HepG2 (cell line): Measurements from ENCODE around the gene DNPEP. TPM values are rescaled to one million over a fixed set of nuclear protein-coding genes. Genes with fewer than 3 reads are reported as not detected.
A peak's percentile ranks its signal among the peaks of the same experiment; 100 is the strongest.

Experiments
- CBFB ChIP-seq: sonication (generic); formaldehyde crosslinking; IDR thresholded peaks from 2 replicates; pipeline ENCODE4 v1.4.0; 2020; ENCODE audit warnings: missing genetic modification reagents
- MED1 ChIP-seq: sonication (generic); formaldehyde crosslinking; IDR thresholded peaks from 2 replicates; pipeline ENCODE4 v1.4.0; 2020; ENCODE audit warnings: missing genetic modification reagents
- NBN ChIP-seq: fragments of 450-650 bp; conservative IDR thresholded peaks from 2 replicates; pipeline ENCODE4 v1.6.1; 2017
- NPAS2 ChIP-seq: sonication (generic); formaldehyde crosslinking; IDR thresholded peaks from 2 replicates; pipeline ENCODE4 v1.8.0; 2022; ENCODE audit warnings: mild to moderate bottlenecking, missing genetic modification reagents, borderline replicate concordance
- TFE3 ChIP-seq: IDR thresholded peaks from 2 replicates; pipeline ENCODE4 v1.6.1; 2016
- ZBTB14 ChIP-seq: sonication (generic); formaldehyde crosslinking; IDR thresholded peaks from 2 replicates; pipeline ENCODE4 v1.4.0; 2020; ENCODE audit warnings: missing genetic modification reagents
- ZBTB20 ChIP-seq: sonication (generic); formaldehyde crosslinking; IDR thresholded peaks from 2 replicates; pipeline ENCODE4 v1.8.1; 2023; ENCODE audit warnings: missing genetic modification reagents, low read depth, mild to moderate bottlenecking, borderline replicate concordance
- ZBTB8A ChIP-seq: sonication (generic); formaldehyde crosslinking; IDR thresholded peaks from 2 replicates; pipeline ENCODE4 v1.4.0; 2020; ENCODE audit warnings: mild to moderate bottlenecking, low read depth, missing genetic modification reagents, borderline replicate concordance
- ZMYM4 ChIP-seq: sonication (generic); formaldehyde crosslinking; IDR thresholded peaks from 2 replicates; pipeline ENCODE4 v1.8.1; 2023; ENCODE audit warnings: mild to moderate bottlenecking, missing genetic modification reagents
- ZNF18 ChIP-seq: sonication (generic); formaldehyde crosslinking; IDR thresholded peaks from 2 replicates; pipeline ENCODE4 v1.8.0; 2022; ENCODE audit warnings: mild to moderate bottlenecking, missing genetic modification reagents; ENCODE audit not compliant: insufficient replicate concordance
- ZNF33B ChIP-seq: sonication (generic); formaldehyde crosslinking; IDR thresholded peaks from 2 replicates; pipeline ENCODE4 v1.5.1; 2020; ENCODE audit warnings: mild to moderate bottlenecking, missing genetic modification reagents
- ZNF510 ChIP-seq: sonication (generic); formaldehyde crosslinking; IDR thresholded peaks from 2 replicates; pipeline ENCODE4 v1.4.0; 2020; ENCODE audit warnings: low read depth, mild to moderate bottlenecking, missing genetic modification reagents
- ZNF687 ChIP-seq: sonication (generic); formaldehyde crosslinking; IDR thresholded peaks from 2 replicates; pipeline ENCODE4 v1.5.1; 2020; ENCODE audit warnings: mild to moderate bottlenecking, missing genetic modification reagents, moderate library complexity
- ZNF703 ChIP-seq: sonication (generic); formaldehyde crosslinking; IDR thresholded peaks from 2 replicates; pipeline ENCODE4 v1.5.1; 2020; ENCODE audit warnings: missing genetic modification reagents, mild to moderate bottlenecking, moderate library complexity, borderline replicate concordance
- ZNF704 ChIP-seq: sonication (generic); formaldehyde crosslinking; IDR thresholded peaks from 2 replicates; pipeline ENCODE4 v1.8.1; 2023; ENCODE audit warnings: mild to moderate bottlenecking, inconsistent platforms, moderate library complexity, missing genetic modification reagents, borderline replicate concordance
- ZNF761 ChIP-seq: sonication (generic); formaldehyde crosslinking; conservative IDR thresholded peaks from 2 replicates; pipeline ENCODE4 v1.4.0; 2020; ENCODE audit warnings: mild to moderate bottlenecking, missing genetic modification reagents
- ZNF766 ChIP-seq: sonication (generic); formaldehyde crosslinking; IDR thresholded peaks from 2 replicates; pipeline ENCODE4 v1.5.0; 2020; ENCODE audit warnings: missing genetic modification reagents, borderline replicate concordance
- ZSCAN25 ChIP-seq: sonication (generic); formaldehyde crosslinking; IDR thresholded peaks from 2 replicates; pipeline ENCODE4 v1.8.0; 2022; ENCODE audit warnings: mild to moderate bottlenecking, missing genetic modification reagents
- polyA plus RNA-seq, 8 experiments: library from polyadenylated mRNA; depleted of rRNA in 3 of 8; stranded (reverse) in 7 of 8; unstranded in 1 of 8; fragments of >200 nt; fragmentation: Illumina TruSeq in 4 of 8; extraction: Trizol in 4 of 8; gene quantifications; 2 replicates each; pipeline versions ENCODE4 v1.2.1 to v1.2.3, GENCODE V29; 2011 to 2016; ENCODE audit warnings: low read depth in 4 of 8, missing spikeins in 1 of 8, mixed read lengths in 1 of 8; ENCODE audit not compliant: insufficient read depth in 1 of 8
- total RNA-seq, 5 experiments: library from RNA; depleted of rRNA; stranded (reverse); fragments of >200 nt; fragmentation: Illumina TruSeq; extraction: Trizol; gene quantifications; 2 replicates each; pipeline ENCODE4 v1.2.3, GENCODE V29; 2016; ENCODE audit warnings: low read depth in 1 of 5

Gene DNPEP
- total and polyA plus RNA-seq, 2 of the 13 experiments (the other 11 are each of a cell fraction or from before 2014, with no cell fraction given) = 104 to 109 TPM

GRCh38 chr2:219388121-219388906 lies 602 bp upstream of the DNPEP start (continued):
- TF ChIP-seq ZBTB20 (CRISPR knock-in tag) (no peak), ZNF704 (CRISPR knock-in tag) (peak; percentile 77; the same call in 1 of the 2 replicates), TFE3 (CRISPR knock-in tag) (no peak), ZNF33B (CRISPR knock-in tag) (peak; percentile 85; the same call in 1 of the 2 replicates), NBN (no peak), ZNF703 (CRISPR knock-in tag) (no peak), CBFB (CRISPR knock-in tag) (no peak), ZBTB8A (CRISPR knock-in tag) (no peak; the same call in 1 of the 2 replicates), ZNF687 (CRISPR knock-in tag) (peak; percentile 80), ZBTB14 (no peak), ZNF18 (CRISPR knock-in tag) (no peak), ZNF766 (0 out of 2 replicates have a peak, but pooled peaks have one; percentile 37), ZMYM4 (CRISPR knock-in tag) (peak; percentile 97), ZSCAN25 (peak; percentile 38; the same call in 1 of the 2 replicates), ZNF761 (CRISPR knock-in tag) (0 out of 2 replicates have a peak, but pooled peaks have one; percentile 32), ZNF510 (CRISPR knock-in tag) (no peak), MED1 (CRISPR knock-in tag) (peak; percentile 58; the same call in 1 of the 2 replicates), NPAS2 (no peak)
